Osteoblast (primary cell): ENCODE data around the gene PEMT. TPM values are rescaled to one million over a fixed set of nuclear protein-coding genes. Genes with fewer than 3 reads are reported as not detected.

Experiments
- DNase-seq: peaks from one replicate; pipeline ENCODE4 v3.0.0; 2011; ENCODE audit warnings: low spot score, mixed read lengths; ENCODE audit not compliant: insufficient read length; ENCODE audit errors: missing footprints
- H2AFZ ChIP-seq: 2 replicates; pipeline ENCODE4 v1.6.0; 2011; ENCODE audit warnings: mild to moderate bottlenecking, low read length
- H3K27ac ChIP-seq: 2 replicates; pipeline ENCODE4 v1.5.1; 2011; ENCODE audit warnings: mild to moderate bottlenecking, low read depth, low read length, moderate library complexity
- H3K27me3 ChIP-seq: 2 replicates; pipeline ENCODE4 v1.6.0; 2012; ENCODE audit warnings: mild to moderate bottlenecking, control low read depth, inconsistent platforms, low read length, moderate library complexity; ENCODE audit not compliant: insufficient read depth
- H3K36me3 ChIP-seq: 2 replicates; pipeline ENCODE4 v1.5.1; 2011; ENCODE audit warnings: mild to moderate bottlenecking, low read length, control low read depth, moderate library complexity; ENCODE audit not compliant: insufficient read depth
- H3K4me1 ChIP-seq: 2 replicates; pipeline ENCODE4 v1.5.1; 2011; ENCODE audit warnings: mild to moderate bottlenecking, low read length, control low read depth, moderate library complexity; ENCODE audit not compliant: insufficient read depth
- H3K4me2 ChIP-seq: 2 replicates; pipeline ENCODE4 v1.6.0; 2011; ENCODE audit warnings: mild to moderate bottlenecking, low read length; ENCODE audit not compliant: insufficient read depth
- H3K4me3 ChIP-seq: fragments of 200-600 bp; sonication (generic); 3 replicates; pipeline ENCODE4 v1.5.1; 2012; ENCODE audit warnings: mild to moderate bottlenecking, low read length, inconsistent platforms; ENCODE audit not compliant: insufficient read depth
- H3K79me2 ChIP-seq: 2 replicates; pipeline ENCODE4 v1.6.0; 2012; ENCODE audit warnings: mild to moderate bottlenecking, low read length, control low read depth, inconsistent platforms; ENCODE audit not compliant: insufficient read depth
- H3K9me3 ChIP-seq: 2 replicates; pipeline ENCODE4 v1.5.1; 2011; ENCODE audit warnings: low read depth, low read length, control low read depth
- H4K20me1 ChIP-seq: 2 replicates; pipeline ENCODE4 v1.6.0; 2012; ENCODE audit warnings: mild to moderate bottlenecking, low read length, control low read depth; ENCODE audit not compliant: insufficient read depth
- total RNA-seq: library from RNA; depleted of rRNA; stranded (reverse); fragments of >200 nt; gene quantifications from 2 replicates; pipeline ENCODE4 v1.2.3, GENCODE V29; 2012
- TF ChIP-seq, protein P1 (sequence below): IDR thresholded peaks from 2 replicates; pipeline ENCODE4 v1.5.1; 2011; ENCODE audit warnings: mild to moderate bottlenecking, low read depth, low read length, moderate library complexity; ENCODE audit errors: extremely low read depth

Gene PEMT
- total RNA-seq, 1 donor: 26.4 TPM

DNA sequence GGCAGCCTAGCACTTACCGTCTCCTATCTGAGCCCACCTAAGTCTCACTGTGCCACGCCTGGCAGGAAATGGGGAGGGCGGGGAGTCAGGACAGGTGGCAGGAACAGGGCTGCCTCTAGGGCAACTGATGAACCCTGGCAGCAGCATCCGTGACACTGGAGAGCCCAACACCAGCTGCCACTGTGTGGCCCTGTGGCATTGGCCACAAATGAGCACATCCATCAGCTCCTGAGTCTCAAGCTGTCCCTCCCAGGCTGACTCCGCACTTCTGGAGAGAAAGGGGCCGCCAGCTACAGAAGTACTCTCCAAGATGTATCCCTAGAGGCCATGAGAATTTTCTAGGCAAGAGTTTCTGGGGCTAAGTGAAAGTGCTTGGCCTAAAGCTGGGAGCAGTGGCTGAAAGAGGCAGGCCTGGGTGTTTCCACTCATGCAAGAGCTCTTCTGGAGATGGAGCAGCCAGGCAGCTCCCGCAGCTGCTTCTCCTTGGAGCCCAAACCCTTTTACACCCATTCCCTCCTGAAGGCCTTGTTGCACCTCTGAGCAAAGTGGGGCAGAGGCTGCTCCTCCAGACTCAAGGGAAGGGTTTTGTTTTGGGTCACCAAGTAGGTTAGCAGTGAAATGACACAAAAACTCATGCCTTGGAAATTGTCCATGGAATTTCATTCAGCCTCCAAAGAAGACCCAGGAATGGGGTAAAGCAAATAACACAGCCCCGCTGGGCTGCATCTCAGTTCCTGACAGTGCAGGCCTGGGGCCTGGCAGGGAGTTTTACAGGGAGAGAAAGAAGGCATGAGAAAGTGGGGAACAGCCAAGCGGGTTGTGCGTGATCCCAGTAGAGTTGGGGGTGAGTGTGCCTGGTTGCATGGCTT, 25.8 kb downstream of the PEMT start:
- Histone ChIP-seq H3K4me1 (peaks cover 16% of the 10 kb centered on the region), H3K4me3 (no peak overlapping the region), H4K20me1 (peaks cover 25% of the 10 kb centered on the region), H3K36me3 (no peaks in the 10 kb centered on the region), H3K4me2 (no peak overlapping the region), H3K79me2 (no peaks in the 10 kb centered on the region), H2AFZ (peak overlapping the region; percentile 35), H3K9me3 (no peaks in the 10 kb centered on the region), H3K27me3 (no peaks in the 10 kb centered on the region), H3K27ac (no peak overlapping the region)
- TF ChIP-seq, protein P1, sequence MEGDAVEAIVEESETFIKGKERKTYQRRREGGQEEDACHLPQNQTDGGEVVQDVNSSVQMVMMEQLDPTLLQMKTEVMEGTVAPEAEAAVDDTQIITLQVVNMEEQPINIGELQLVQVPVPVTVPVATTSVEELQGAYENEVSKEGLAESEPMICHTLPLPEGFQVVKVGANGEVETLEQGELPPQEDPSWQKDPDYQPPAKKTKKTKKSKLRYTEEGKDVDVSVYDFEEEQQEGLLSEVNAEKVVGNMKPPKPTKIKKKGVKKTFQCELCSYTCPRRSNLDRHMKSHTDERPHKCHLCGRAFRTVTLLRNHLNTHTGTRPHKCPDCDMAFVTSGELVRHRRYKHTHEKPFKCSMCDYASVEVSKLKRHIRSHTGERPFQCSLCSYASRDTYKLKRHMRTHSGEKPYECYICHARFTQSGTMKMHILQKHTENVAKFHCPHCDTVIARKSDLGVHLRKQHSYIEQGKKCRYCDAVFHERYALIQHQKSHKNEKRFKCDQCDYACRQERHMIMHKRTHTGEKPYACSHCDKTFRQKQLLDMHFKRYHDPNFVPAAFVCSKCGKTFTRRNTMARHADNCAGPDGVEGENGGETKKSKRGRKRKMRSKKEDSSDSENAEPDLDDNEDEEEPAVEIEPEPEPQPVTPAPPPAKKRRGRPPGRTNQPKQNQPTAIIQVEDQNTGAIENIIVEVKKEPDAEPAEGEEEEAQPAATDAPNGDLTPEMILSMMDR: no peak
- peak; percentile 93 for DNase-seq

DNA sequence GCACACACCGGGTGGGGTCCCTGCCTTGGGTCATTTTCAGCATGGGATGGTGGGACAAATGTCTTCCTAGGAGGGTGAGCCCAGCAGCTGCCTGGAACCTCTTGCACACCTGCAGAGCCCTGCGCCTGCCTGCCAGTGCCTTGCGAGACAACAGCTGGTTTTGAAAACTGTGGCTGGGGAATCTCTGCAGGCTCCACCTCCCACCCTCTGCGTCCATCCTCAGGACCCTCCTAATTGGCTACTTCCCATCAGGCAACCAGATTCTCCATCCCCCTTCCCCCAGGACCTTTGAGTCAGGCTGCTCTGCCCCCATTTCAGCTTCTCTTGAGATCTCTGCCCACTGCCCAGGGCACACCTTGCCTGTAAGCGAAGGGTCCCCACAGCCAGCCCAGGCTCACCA, 26.6 kb downstream of the PEMT start:
- peaks cover 16% of the 10 kb centered on the region for H3K4me1 ChIP-seq
- H3K27me3 ChIP-seq: no peaks in the 10 kb centered on the region
- no peak overlapping the region for H3K27ac ChIP-seq
- H3K4me3 ChIP-seq: no peak overlapping the region
- no peak overlapping the region for H2AFZ ChIP-seq
- TF ChIP-seq, protein P1: no peak
- H3K36me3 ChIP-seq: no peaks in the 10 kb centered on the region
- no peaks in the 10 kb centered on the region for H3K9me3 ChIP-seq
- H3K4me2 ChIP-seq: no peak overlapping the region
- peaks cover 17% of the 10 kb centered on the region for H4K20me1 ChIP-seq
- DNase-seq: no peak
- H3K79me2 ChIP-seq: no peaks in the 10 kb centered on the region

DNA sequence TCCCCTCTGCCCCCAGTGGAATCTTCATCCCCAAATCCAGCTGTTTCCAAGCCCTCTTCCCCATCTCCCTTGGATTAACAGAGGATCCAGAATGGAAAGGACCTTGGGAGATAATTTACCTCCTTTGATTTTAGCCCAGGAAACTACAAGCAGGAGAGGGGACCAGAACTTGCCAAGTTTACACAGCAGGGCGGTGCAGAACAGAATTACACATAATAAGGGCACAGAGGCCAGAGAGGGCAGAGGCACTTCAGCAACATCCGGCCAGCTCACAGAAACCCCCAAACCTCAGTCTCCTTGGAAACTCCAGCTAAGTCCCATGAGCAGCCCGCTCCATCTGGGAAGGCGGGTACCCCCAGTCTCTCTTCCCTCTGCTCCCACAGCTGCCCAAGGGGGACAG, 27.2 kb downstream of the PEMT start:
- H3K36me3 ChIP-seq: no peaks in the 10 kb centered on the region
- H3K79me2 ChIP-seq: no peaks in the 10 kb centered on the region
- peaks cover 16% of the 10 kb centered on the region for H3K4me1 ChIP-seq
- no peak overlapping the region for H3K27ac ChIP-seq
- no peaks in the 10 kb centered on the region for H3K9me3 ChIP-seq
- no peak overlapping the region for H3K4me2 ChIP-seq
- peaks cover 14% of the 10 kb centered on the region for H4K20me1 ChIP-seq
- no peak overlapping the region for H3K4me3 ChIP-seq
- no peak for DNase-seq
- no peak overlapping the region for H2AFZ ChIP-seq
- TF ChIP-seq, protein P1: no peak
- H3K27me3 ChIP-seq: no peaks in the 10 kb centered on the region

DNA sequence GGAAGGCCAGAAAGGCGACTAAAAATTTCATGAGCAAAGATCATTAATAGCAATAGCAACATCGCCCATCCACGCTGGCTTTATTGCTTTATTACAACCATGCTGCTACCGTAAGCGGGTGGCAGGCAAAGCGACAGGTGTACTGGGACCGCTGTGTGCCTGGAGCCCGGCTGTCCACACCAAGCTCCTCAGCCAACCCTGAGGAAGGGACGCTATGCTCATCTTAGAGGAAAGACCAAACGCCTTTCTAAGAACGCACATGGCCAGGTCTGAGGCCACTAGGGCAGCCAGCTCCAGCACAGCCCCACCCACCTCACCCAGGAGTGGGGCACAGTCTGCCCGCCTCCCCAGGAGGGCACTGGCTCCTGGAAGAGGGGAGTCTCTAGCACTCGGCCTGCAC, 28.0 kb downstream of the PEMT start:
- Histone ChIP-seq H3K4me3 (no peak overlapping the region), H3K27ac (no peak overlapping the region), H4K20me1 (peaks cover 10% of the 10 kb centered on the region), H3K4me1 (peaks cover 16% of the 10 kb centered on the region), H2AFZ (no peak overlapping the region), H3K79me2 (no peaks in the 10 kb centered on the region), H3K27me3 (no peaks in the 10 kb centered on the region), H3K9me3 (no peaks in the 10 kb centered on the region), H3K36me3 (no peaks in the 10 kb centered on the region), H3K4me2 (no peak overlapping the region)
- DNase-seq: no peak
- TF ChIP-seq, protein P1: no peak
